ENCODE measurements around the gene DPF1. TPM values are rescaled to one million over a fixed set of nuclear protein-coding genes. Genes with fewer than 3 reads are reported as not detected.
"Not testable (repeated sequence)": the region's sequence is repeated elsewhere in the genome, so short reads cannot be mapped to it uniquely, and the experiment has no call there.

Gene DPF1
- total RNA-seq, 2 experiments from 2014 or later, result not detected

GRCh38 chr19:38231918-38232317 lies 7.9 kb upstream of the DPF1 start:
- H3K9me3 Mint-ChIP-seq, result no peaks in the 10 kb centered on the region
- H3K36me3 ChIP-seq (ENCODE audit: insufficient read depth, low read length), result no peaks in the 10 kb centered on the region
- no peak overlapping the region for H3K4me3 Mint-ChIP-seq
- intact Hi-C loops (cut with DNase I, micrococcal nuclease), result no loop called here
- H3K4me1 ChIP-seq (ENCODE audit: insufficient read depth, low read length), result peaks cover 24% of the 10 kb centered on the region
- POLR2A ChIA-PET, result no interaction called here
- H3K27me3 Mint-ChIP-seq, result peaks cover 57% of the 10 kb centered on the region
- ATAC-seq (ENCODE audit: poor library complexity) (no peak), DNase-seq (no peak)
- H3K27ac ChIP-seq (ENCODE audit: low read depth in 1 of 2, low read length in 2 of 2), result no peak overlapping the region
- H3K9me3 ChIP-seq (ENCODE audit: control insufficient read depth in 1 of 2, insufficient read depth in 1 of 2, low read length in 2 of 2), result peaks cover 0 to 16% of the 10 kb centered on the region in 2 experiments
- H3K27me3 ChIP-seq (ENCODE audit: control insufficient read depth in 1 of 2, insufficient read depth in 2 of 2, low read length in 2 of 2), result peaks cover 31 to 39% of the 10 kb centered on the region in 2 experiments
- TF ChIP-seq CTCF (IDR thresholded peaks at IDR 0.05), result no peak
- H3K36me3 Mint-ChIP-seq (ENCODE audit: low read depth), result no peaks in the 10 kb centered on the region
- no peak overlapping the region for H3K4me3 ChIP-seq (ENCODE audit: low read length)
- H3K4me1 Mint-ChIP-seq (ENCODE audit: low read depth), result peaks cover 11% of the 10 kb centered on the region
- CTCF ChIA-PET, result no interaction called here
- no peak overlapping the region for H3K27ac Mint-ChIP-seq

DNA sequence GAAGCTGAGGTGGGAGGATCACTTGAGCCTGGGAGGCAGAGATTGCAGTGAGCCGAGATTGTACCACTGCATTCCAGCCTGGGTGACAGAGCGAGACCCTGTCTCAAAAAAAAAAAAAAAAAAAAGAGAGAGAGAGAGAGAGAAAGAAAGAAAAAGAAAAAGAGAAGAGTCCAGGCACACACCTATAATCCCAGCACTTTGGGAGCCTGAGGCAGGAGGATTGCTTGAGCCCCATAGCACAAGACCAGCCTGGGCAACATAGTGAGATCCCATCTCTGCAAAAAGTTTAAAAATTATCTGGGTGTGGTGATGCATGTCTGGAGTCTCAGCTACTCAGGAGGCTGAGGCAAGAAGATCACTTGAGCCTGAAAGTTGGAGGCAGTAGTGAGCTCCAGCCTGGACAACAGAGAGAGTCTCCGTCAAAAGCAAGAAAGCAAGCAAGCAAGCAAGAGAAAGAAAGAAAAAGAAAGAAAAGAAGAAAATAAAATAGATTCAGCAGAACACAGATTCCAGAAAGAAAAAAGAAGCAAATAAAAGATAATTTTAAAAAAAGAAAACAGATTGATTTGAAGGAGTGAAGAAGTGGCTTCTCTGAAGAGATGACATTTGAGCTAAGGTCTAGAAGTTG lies 6.6 kb upstream of the DPF1 start:
- intact Hi-C loops (cut with DNase I, micrococcal nuclease); H3K27ac ChIP-seq (ENCODE audit: low read depth in 1 of 2, low read length in 2 of 2); H3K4me3 Mint-ChIP-seq; H3K27ac Mint-ChIP-seq; POLR2A ChIA-PET; H3K4me3 ChIP-seq (ENCODE audit: low read length); H3K9me3 Mint-ChIP-seq; DNase-seq; H3K36me3 Mint-ChIP-seq (ENCODE audit: low read depth); ATAC-seq (ENCODE audit: poor library complexity); H3K36me3 ChIP-seq (ENCODE audit: insufficient read depth, low read length): not testable (repeated sequence)
- peaks cover 70% of the 10 kb centered on the region for H3K27me3 Mint-ChIP-seq
- CTCF ChIA-PET, result interaction anchor here (1.5 kb wide), 1 partner anchor 328 kb away, joined by 5 read pairs; no protein-coding TSS in a partner anchor
- peaks cover 11% of the 10 kb centered on the region for H3K4me1 Mint-ChIP-seq (ENCODE audit: low read depth)
- Histone ChIP-seq H3K4me1 (ENCODE audit: insufficient read depth, low read length) (peaks cover 24% of the 10 kb centered on the region), H3K27me3 (ENCODE audit: control insufficient read depth in 1 of 2, insufficient read depth in 2 of 2, low read length in 2 of 2) (peaks cover 43 to 49% of the 10 kb centered on the region in 2 experiments), H3K9me3 (ENCODE audit: control insufficient read depth in 1 of 2, insufficient read depth in 1 of 2, low read length in 2 of 2) (peaks cover 0 to 16% of the 10 kb centered on the region in 2 experiments)

GRCh38 chr19:38229585-38230073 lies 5.6 kb upstream of the DPF1 start:
- Mint-ChIP-seq H3K4me1 (ENCODE audit: low read depth) (peaks cover 12% of the 10 kb centered on the region), H3K27me3 (peaks cover 79% of the 10 kb centered on the region), H3K36me3 (ENCODE audit: low read depth) (no peaks in the 10 kb centered on the region), H3K4me3 (peak overlapping the region; percentile 13), H3K9me3 (no peaks in the 10 kb centered on the region), H3K27ac (no peak overlapping the region)
- ATAC-seq (ENCODE audit: poor library complexity) (peak; percentile 91), DNase-seq (peak; percentile 25 to 85 (median 50))
- CTCF ChIA-PET, result no interaction called here
- H3K36me3 ChIP-seq (ENCODE audit: insufficient read depth, low read length), result no peaks in the 10 kb centered on the region
- H3K4me1 ChIP-seq (ENCODE audit: insufficient read depth, low read length), result peaks cover 24% of the 10 kb centered on the region
- intact Hi-C loops (cut with DNase I, micrococcal nuclease), result loop anchor here in 1 of 2 experiments (5.0 kb wide), 1 partner anchor 322 kb away; the partner anchor contains the start of genes SIPA1L3 and WDR87
- peaks cover 0 to 16% of the 10 kb centered on the region in 2 experiments for H3K9me3 ChIP-seq (ENCODE audit: control insufficient read depth in 1 of 2, insufficient read depth in 1 of 2, low read length in 2 of 2)
- H3K4me3 ChIP-seq (ENCODE audit: low read length), result no peak overlapping the region
- peaks cover 53 to 59% of the 10 kb centered on the region in 2 experiments for H3K27me3 ChIP-seq (ENCODE audit: control insufficient read depth in 1 of 2, insufficient read depth in 2 of 2, low read length in 2 of 2)
- no peak overlapping the region for H3K27ac ChIP-seq (ENCODE audit: low read depth in 1 of 2, low read length in 2 of 2)
- POLR2A ChIA-PET, result no interaction called here
- no peak for TF ChIP-seq CTCF (IDR thresholded peaks at IDR 0.05)
